HepG2 (cell line): ENCODE results near the gene TRMT6. TPM values are rescaled to one million over a fixed set of nuclear protein-coding genes. Genes with fewer than 3 reads are reported as not detected.

ENCODE experiments used
- ATF5 ChIP-seq: sonication (generic); formaldehyde crosslinking; IDR thresholded peaks from 2 replicates; pipeline ENCODE4 v1.4.0; 2020; ENCODE audit warnings: mild to moderate bottlenecking, low read depth, missing genetic modification reagents
- EZH2 ChIP-seq: conservative IDR thresholded peaks from 2 replicates; pipeline ENCODE4 v1.6.1; 2012; ENCODE audit warnings: mild to moderate bottlenecking, low read depth, low read length, moderate library complexity
- FIP1L1 ChIP-seq: fragments of 200-400 bp; formaldehyde crosslinking; IDR thresholded peaks from 2 replicates; pipeline ENCODE4 v1.6.1; 2018; ENCODE audit warnings: low read depth, mild to moderate bottlenecking, low read length, moderate library complexity, borderline replicate concordance; ENCODE audit not compliant: insufficient read depth
- GATA4 ChIP-seq: sonication (generic); IDR thresholded peaks from 2 replicates; pipeline ENCODE4 v1.6.1; 2016; ENCODE audit warnings: antibody characterized with exemption, low read depth, borderline replicate concordance
- JUN ChIP-seq: sonication (generic); formaldehyde crosslinking; IDR thresholded peaks from 2 replicates; pipeline ENCODE4 v1.4.0; 2020; ENCODE audit warnings: mild to moderate bottlenecking, missing genetic modification reagents
- JUNB ChIP-seq: sonication (generic); formaldehyde crosslinking; IDR thresholded peaks from 2 replicates; pipeline ENCODE4 v1.8.0; 2022; ENCODE audit warnings: missing genetic modification reagents, mild to moderate bottlenecking, borderline replicate concordance
- KDM6A ChIP-seq: IDR thresholded peaks from 2 replicates; pipeline ENCODE4 v1.6.1; 2016; ENCODE audit warnings: low read depth
- KLF13 ChIP-seq: sonication (generic); formaldehyde crosslinking; IDR thresholded peaks from 2 replicates; pipeline ENCODE4 v1.4.0; 2020; ENCODE audit warnings: mild to moderate bottlenecking, missing genetic modification reagents
- LRRFIP1 ChIP-seq: sonication (generic); formaldehyde crosslinking; conservative IDR thresholded peaks from 2 replicates; pipeline ENCODE4 v1.4.0; 2020; ENCODE audit warnings: missing genetic modification reagents
- RBM39 ChIP-seq: fragments of 200-400 bp; formaldehyde crosslinking; IDR thresholded peaks from one replicate; pipeline ENCODE4 v1.6.1; 2018; ENCODE audit warnings: antibody characterized with exemption, mild to moderate bottlenecking, low read depth, low read length; ENCODE audit not compliant: poor library complexity, severe bottlenecking
- ZBTB7A ChIP-seq: sonication (generic); formaldehyde crosslinking; IDR thresholded peaks from 2 replicates; pipeline ENCODE4 v1.8.0; 2022; ENCODE audit warnings: mild to moderate bottlenecking, missing genetic modification reagents
- ZNF512 ChIP-seq: sonication (generic); formaldehyde crosslinking; IDR thresholded peaks from 2 replicates; pipeline ENCODE4 v1.4.0; 2020; ENCODE audit warnings: mild to moderate bottlenecking, missing genetic modification reagents
- ZNF549 ChIP-seq: sonication (generic); formaldehyde crosslinking; IDR thresholded peaks from 2 replicates; pipeline ENCODE4 v1.5.0; 2020; ENCODE audit warnings: missing genetic modification reagents
- ZNF576 ChIP-seq: sonication (generic); formaldehyde crosslinking; IDR thresholded peaks from 2 replicates; pipeline ENCODE4 v1.4.0; 2020; ENCODE audit warnings: mild to moderate bottlenecking, missing genetic modification reagents
- ZNF724P ChIP-seq: sonication (generic); formaldehyde crosslinking; IDR thresholded peaks from 2 replicates; pipeline ENCODE4 v1.8.0; 2022; ENCODE audit warnings: missing genetic modification reagents, borderline replicate concordance
- ZNF740 ChIP-seq: sonication (generic); formaldehyde crosslinking; IDR thresholded peaks from 2 replicates; pipeline ENCODE4 v1.4.0; 2020; ENCODE audit warnings: missing genetic modification reagents
- polyA plus RNA-seq, 8 experiments: library from polyadenylated mRNA; depleted of rRNA in 3 of 8; stranded (reverse) in 7 of 8; unstranded in 1 of 8; fragments of >200 nt; fragmentation: Illumina TruSeq in 4 of 8; extraction: Trizol in 4 of 8; gene quantifications; 2 replicates each; pipeline versions ENCODE4 v1.2.1 to v1.2.3, GENCODE V29; 2011 to 2016; ENCODE audit warnings: low read depth in 4 of 8, missing spikeins in 1 of 8, mixed read lengths in 1 of 8; ENCODE audit not compliant: insufficient read depth in 1 of 8
- total RNA-seq, 5 experiments: library from RNA; depleted of rRNA; stranded (reverse); fragments of >200 nt; fragmentation: Illumina TruSeq; extraction: Trizol; gene quantifications; 2 replicates each; pipeline ENCODE4 v1.2.3, GENCODE V29; 2016; ENCODE audit warnings: low read depth in 1 of 5
- TF ChIP-seq, protein P1 (sequence below): IDR thresholded peaks from 2 replicates; pipeline ENCODE4 v1.6.1; 2016; ENCODE audit warnings: low read depth, control low read depth
- TF ChIP-seq, protein P2 (sequence below), 2 experiments: sonication (generic) in 1 of 2; formaldehyde crosslinking in 1 of 2; IDR thresholded peaks; 2 replicates each; pipeline versions ENCODE4 v1.5.1 to v1.6.1; 2011 to 2020; ENCODE audit warnings: borderline replicate concordance in 1 of 2, low read depth in 1 of 2, low read length in 1 of 2, mild to moderate bottlenecking in 1 of 2, missing genetic modification reagents in 1 of 2, moderate library complexity in 1 of 2

Gene TRMT6
- total and polyA plus RNA-seq, 2 of the 13 experiments (the other 11 are each of a cell fraction or from before 2014, with no cell fraction given): 10.5 to 37.8 TPM

GRCh38 chr20:5950271-5951031, at the start of gene TRMT6, which contains the start of gene MCM8 (continued):
- peak; percentile 79; the same call in 1 of the 2 replicates for TF ChIP-seq LRRFIP1 (CRISPR knock-in tag)
- TF ChIP-seq GATA4: peak; percentile 47; the same call in 1 of the 2 replicates
- TF ChIP-seq, protein P1, sequence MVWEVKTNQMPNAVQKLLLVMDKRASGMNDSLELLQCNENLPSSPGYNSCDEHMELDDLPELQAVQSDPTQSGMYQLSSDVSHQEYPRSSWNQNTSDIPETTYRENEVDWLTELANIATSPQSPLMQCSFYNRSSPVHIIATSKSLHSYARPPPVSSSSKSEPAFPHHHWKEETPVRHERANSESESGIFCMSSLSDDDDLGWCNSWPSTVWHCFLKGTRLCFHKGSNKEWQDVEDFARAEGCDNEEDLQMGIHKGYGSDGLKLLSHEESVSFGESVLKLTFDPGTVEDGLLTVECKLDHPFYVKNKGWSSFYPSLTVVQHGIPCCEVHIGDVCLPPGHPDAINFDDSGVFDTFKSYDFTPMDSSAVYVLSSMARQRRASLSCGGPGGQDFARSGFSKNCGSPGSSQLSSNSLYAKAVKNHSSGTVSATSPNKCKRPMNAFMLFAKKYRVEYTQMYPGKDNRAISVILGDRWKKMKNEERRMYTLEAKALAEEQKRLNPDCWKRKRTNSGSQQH (CRISPR knock-in tag): peak; percentile 99
- no peak for TF ChIP-seq EZH2
- 0 out of 2 replicates have a peak, but pooled peaks have one; percentile 73 for TF ChIP-seq FIP1L1
- no peak for TF ChIP-seq ATF5
- TF ChIP-seq, protein P2, sequence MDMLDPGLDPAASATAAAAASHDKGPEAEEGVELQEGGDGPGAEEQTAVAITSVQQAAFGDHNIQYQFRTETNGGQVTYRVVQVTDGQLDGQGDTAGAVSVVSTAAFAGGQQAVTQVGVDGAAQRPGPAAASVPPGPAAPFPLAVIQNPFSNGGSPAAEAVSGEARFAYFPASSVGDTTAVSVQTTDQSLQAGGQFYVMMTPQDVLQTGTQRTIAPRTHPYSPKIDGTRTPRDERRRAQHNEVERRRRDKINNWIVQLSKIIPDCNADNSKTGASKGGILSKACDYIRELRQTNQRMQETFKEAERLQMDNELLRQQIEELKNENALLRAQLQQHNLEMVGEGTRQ (IDR thresholded peaks at IDR 0.05; ENCODE audit: low read depth, low read length): peak; percentile 91
- TF ChIP-seq, protein P2 (CRISPR knock-in tag; IDR thresholded peaks at IDR 0.05; ENCODE audit: borderline replicate concordance): peak; percentile 93; the same call in 1 of the 2 replicates
- TF ChIP-seq ZNF724P: peak; percentile 92; the same call in 1 of the 2 replicates
- TF ChIP-seq KDM6A (CRISPR knock-in tag): no peak
- TF ChIP-seq ZNF549 (CRISPR knock-in tag): no peak
- TF ChIP-seq ZNF576 (CRISPR knock-in tag): peak; percentile 91
- peak; percentile 97 for TF ChIP-seq RBM39
- TF ChIP-seq KLF13 (CRISPR knock-in tag): peak; percentile 36; the same call in 1 of the 2 replicates
- TF ChIP-seq ZBTB7A (CRISPR knock-in tag): no peak; the same call in 1 of the 2 replicates
- TF ChIP-seq ZNF512: no peak
- TF ChIP-seq ZNF740: peak; percentile 49; the same call in 1 of the 2 replicates
- no peak for TF ChIP-seq JUNB (CRISPR knock-in tag)
- peak; percentile 88; the same call in 1 of the 2 replicates for TF ChIP-seq JUN (CRISPR knock-in tag)
